GM23248 (cell line): Measurements from ENCODE around the gene RPH3AL. TPM values are rescaled to one million over a fixed set of nuclear protein-coding genes. Genes with fewer than 3 reads are reported as not detected.

Source experiments
- DNase-seq: peaks from one replicate; pipeline ENCODE4 v3.0.0-alpha.2; 2015
- H2AFZ ChIP-seq: fragments of 200-600 bp; sonication (generic); 2 replicates; pipeline ENCODE4 v1.6.1; 2016; ENCODE audit warnings: antibody characterized with exemption
- H3F3A ChIP-seq: fragments of 200-600 bp; sonication (generic); 2 replicates; pipeline ENCODE4 v1.6.1; 2016; ENCODE audit warnings: mild to moderate bottlenecking, antibody characterized with exemption, mixed run types; ENCODE audit not compliant: insufficient read depth
- H3K27ac ChIP-seq: fragments of 200-600 bp; sonication (generic); 2 replicates; pipeline ENCODE4 v1.5.1; 2016; ENCODE audit warnings: mild to moderate bottlenecking
- H3K27me3 ChIP-seq: fragments of 200-600 bp; sonication (generic); replicated peaks from 2 replicates; pipeline ENCODE4 v1.6.1; 2016; ENCODE audit warnings: mild to moderate bottlenecking; ENCODE audit not compliant: insufficient read depth
- H3K36me3 ChIP-seq: fragments of 200-600 bp; sonication (generic); 2 replicates; pipeline ENCODE4 v1.6.1; 2016; ENCODE audit warnings: low read depth, mild to moderate bottlenecking
- H3K4me1 ChIP-seq: fragments of 200-600 bp; sonication (generic); 2 replicates; pipeline ENCODE4 v1.6.1; 2016; ENCODE audit warnings: mild to moderate bottlenecking; ENCODE audit not compliant: insufficient read depth
- H3K4me2 ChIP-seq: fragments of 200-600 bp; sonication (generic); one replicate; pipeline ENCODE4 v1.6.1; 2016; ENCODE audit warnings: mild to moderate bottlenecking; ENCODE audit not compliant: unreplicated experiment
- H3K4me3 ChIP-seq: fragments of 200-600 bp; sonication (generic); 2 replicates; pipeline ENCODE4 v1.5.1; 2016; ENCODE audit warnings: mild to moderate bottlenecking
- H3K79me2 ChIP-seq: fragments of 200-600 bp; sonication (generic); 2 replicates; pipeline ENCODE4 v1.6.1; 2016; ENCODE audit warnings: mild to moderate bottlenecking; ENCODE audit not compliant: insufficient read depth
- H3K9ac ChIP-seq: fragments of 200-600 bp; sonication (generic); 2 replicates; pipeline ENCODE4 v1.6.1; 2016; ENCODE audit warnings: mild to moderate bottlenecking
- H3K9me2 ChIP-seq: fragments of 200-600 bp; sonication (generic); 2 replicates; pipeline ENCODE4 v1.6.1; 2016; ENCODE audit warnings: mixed run types, mild to moderate bottlenecking, moderate library complexity; ENCODE audit not compliant: insufficient read depth
- H3K9me3 ChIP-seq: fragments of 200-600 bp; sonication (generic); one replicate; pipeline ENCODE4 v1.6.1; 2017; ENCODE audit warnings: low read depth
- H4K20me1 ChIP-seq: fragments of 200-600 bp; sonication (generic); 2 replicates; pipeline ENCODE4 v1.6.0; 2016; ENCODE audit not compliant: insufficient read depth
- EZH2 ChIP-seq: fragments of 200-600 bp; sonication (generic); IDR thresholded peaks from 2 replicates; pipeline ENCODE4 v1.6.1; 2018; ENCODE audit warnings: antibody characterized with exemption, mild to moderate bottlenecking; ENCODE audit not compliant: insufficient read depth, poor library complexity, severe bottlenecking
- EZH2phosphoT487 ChIP-seq: fragments of 200-600 bp; sonication (generic); IDR thresholded peaks from 2 replicates; pipeline ENCODE4 v1.6.1; 2018; ENCODE audit warnings: antibody characterized with exemption, moderate library complexity, mild to moderate bottlenecking, low read depth; ENCODE audit not compliant: insufficient read depth
- WGBS, 2 experiments: methylation state at CpG; one replicate each; pipeline ENCODE4 v1.1.6; 2015 to 2017; ENCODE audit warnings: low lambda C conversion rate in 2 of 2, low coverage in 1 of 2; ENCODE audit errors: missing lambda C conversion rate in 2 of 2; 5-methylcytosine and 5-hydroxymethylcytosine counted together
- in situ Hi-C: fragments of 300-500 bp; cut with MboI; formaldehyde crosslinking; loops from 2 replicates; pipeline ENCODE4 v1.15.0; 2020
- polyA plus RNA-seq: library from polyadenylated mRNA; unstranded; fragments of >200 nt; fragmentation: Nextera tagmentation; extraction: Ambion mirVana; gene quantifications from 2 replicates; pipeline ENCODE4 v1.2.1, GENCODE V29; 2016
- total RNA-seq: library from RNA; depleted of rRNA; stranded (reverse); fragments of >200 nt; shearing (Covaris generic); gene quantifications from 2 replicates; pipeline ENCODE4 v1.2.3, GENCODE V29; 2014

Gene RPH3AL
- total and polyA plus RNA-seq, 2 experiments from 2014 or later, result 2.7 to 5.2 TPM

DNA sequence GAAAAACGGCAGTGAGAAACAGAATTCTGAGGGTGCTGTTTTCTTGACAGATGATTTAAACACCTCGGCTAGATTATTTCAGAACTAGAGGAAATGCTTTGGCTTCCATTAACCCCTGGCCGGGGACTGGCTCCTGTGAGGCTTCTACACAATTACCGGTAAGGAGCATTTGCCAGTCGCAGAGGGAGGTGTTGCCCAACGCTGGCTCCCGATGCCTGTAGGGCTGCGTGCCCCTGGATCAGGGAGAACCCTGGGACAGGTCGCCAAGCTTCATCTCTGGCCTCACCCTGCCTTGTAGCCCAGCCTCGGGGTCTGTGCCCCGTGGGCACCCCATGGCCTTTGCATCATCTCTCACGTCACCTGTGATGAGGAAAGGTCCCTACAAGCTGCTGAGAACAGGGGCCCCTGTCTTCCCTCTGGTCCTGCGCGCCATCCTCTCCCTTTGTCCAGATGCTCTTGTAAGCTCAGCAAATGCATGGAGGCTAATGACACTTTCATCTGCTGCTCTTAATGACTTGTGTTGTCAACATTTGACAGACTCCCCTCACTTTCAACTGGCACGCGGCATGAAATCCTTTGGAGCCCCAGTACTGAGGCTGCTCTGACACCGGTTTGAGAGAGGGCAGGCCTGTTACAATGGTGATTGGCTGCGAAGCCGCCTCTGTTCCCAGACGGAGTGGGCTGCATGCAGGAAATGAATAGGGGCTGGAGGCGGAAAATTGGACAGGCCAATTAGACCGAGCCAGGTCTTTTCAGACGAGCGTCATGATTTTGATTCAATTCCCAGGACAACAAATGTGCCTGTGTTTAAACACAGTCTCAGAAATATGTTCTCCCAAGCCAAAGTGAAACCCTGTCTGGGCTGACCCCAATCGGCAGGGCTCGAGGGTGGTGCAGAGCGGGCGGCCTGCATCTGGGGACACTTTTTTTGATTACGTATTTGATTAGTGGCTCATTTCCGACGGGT is 85.6 kb downstream of the RPH3AL start:
- no peaks in the 10 kb centered on the region; the same call in 1 of the 2 replicates for H3F3A ChIP-seq
- H3K9me2 ChIP-seq, result no peaks in the 10 kb centered on the region
- no peaks in the 10 kb centered on the region for H3K36me3 ChIP-seq
- no peaks in the 10 kb centered on the region for H3K9me3 ChIP-seq
- no peaks in the 10 kb centered on the region for H4K20me1 ChIP-seq
- H3K9ac ChIP-seq, result 0 out of 2 replicates have a peak overlapping the region, but pooled peaks have one; percentile 21
- peak overlapping the region; percentile 72 for H2AFZ ChIP-seq
- 35% methylated on average over 31 of the region's 31 CpGs for WGBS, 2 experiments
- no peak for TF ChIP-seq EZH2phosphoT487
- no peak for TF ChIP-seq EZH2
- no peak overlapping the region for H3K27ac ChIP-seq
- in situ Hi-C loops, result no loop called here
- peak; percentile 35 for DNase-seq
- peak overlapping the region; percentile 31; the same call in 1 of the 2 replicates for H3K4me3 ChIP-seq
- H3K79me2 ChIP-seq, result no peaks in the 10 kb centered on the region
- no peaks in the 10 kb centered on the region for H3K27me3 ChIP-seq
- peaks cover 5% of the 10 kb centered on the region; the same call in 1 of the 2 replicates for H3K4me1 ChIP-seq
- peak overlapping the region; percentile 36 for H3K4me2 ChIP-seq

DNA sequence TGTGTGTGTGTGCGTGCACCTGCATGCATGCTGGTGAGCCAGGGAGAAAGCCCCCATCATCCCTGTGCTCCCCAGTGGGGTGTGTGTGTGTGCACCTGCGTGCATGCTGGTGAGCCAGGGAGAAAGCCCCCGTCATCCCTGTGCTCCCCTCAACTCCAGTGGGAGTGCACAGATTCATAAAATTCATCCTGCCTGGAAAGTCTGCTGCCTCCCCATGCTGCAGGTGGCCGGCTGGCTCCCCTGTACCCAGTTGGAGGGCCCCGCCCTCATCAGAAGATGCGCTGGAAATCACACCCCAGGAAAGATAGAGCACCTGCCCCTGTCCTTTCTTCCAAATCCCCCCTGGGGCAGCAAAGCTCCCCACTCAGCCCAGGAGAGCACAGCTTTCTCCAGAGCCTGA is 86.4 kb downstream of the RPH3AL start:
- no peaks in the 10 kb centered on the region for H3K27me3 ChIP-seq
- H4K20me1 ChIP-seq, result no peaks in the 10 kb centered on the region
- no peaks in the 10 kb centered on the region for H3K36me3 ChIP-seq
- H3K9me3 ChIP-seq, result no peaks in the 10 kb centered on the region
- H3K9me2 ChIP-seq, result no peaks in the 10 kb centered on the region
- H3K79me2 ChIP-seq, result no peaks in the 10 kb centered on the region
- H3K9ac ChIP-seq, result no peak overlapping the region
- no peak overlapping the region for H3K4me2 ChIP-seq
- H3K4me3 ChIP-seq, result no peak overlapping the region
- H3K27ac ChIP-seq, result no peak overlapping the region
- no peaks in the 10 kb centered on the region; the same call in 1 of the 2 replicates for H3F3A ChIP-seq
- in situ Hi-C loops, result no loop called here
- WGBS, 2 experiments, result 69 to 77% methylated on average over 4 to 6 of the region's 6 CpGs
- TF ChIP-seq EZH2phosphoT487 (no peak), EZH2 (no peak)
- H2AFZ ChIP-seq, result no peak overlapping the region
- H3K4me1 ChIP-seq, result peaks cover 5% of the 10 kb centered on the region; the same call in 1 of the 2 replicates
- no peak for DNase-seq

DNA sequence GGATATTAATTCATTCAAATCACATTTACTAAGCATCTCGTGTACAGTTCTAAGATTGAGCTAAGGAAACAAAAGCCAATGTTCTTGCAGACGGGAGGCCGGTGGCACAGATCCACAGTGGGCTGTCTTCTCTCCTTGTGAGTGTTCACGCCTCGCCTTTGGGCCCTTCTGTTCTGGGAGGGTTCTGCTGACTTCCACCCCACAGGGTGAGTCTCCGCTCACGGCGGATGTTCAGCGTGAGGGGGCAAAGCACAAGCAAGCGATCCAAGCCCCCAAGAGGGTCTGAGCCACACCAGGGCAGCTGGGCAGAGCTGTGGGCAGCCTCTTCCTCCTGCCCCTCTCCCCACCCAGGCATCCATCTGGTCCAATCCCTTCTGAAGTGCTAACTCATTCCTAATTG is 86.9 kb downstream of the RPH3AL start:
- Histone ChIP-seq H3K36me3 (no peaks in the 10 kb centered on the region), H3K27ac (no peak overlapping the region), H3K4me2 (no peak overlapping the region), H3K4me3 (no peak overlapping the region), H3K27me3 (no peaks in the 10 kb centered on the region), H4K20me1 (no peaks in the 10 kb centered on the region), H3K4me1 (peaks cover 5% of the 10 kb centered on the region; the same call in 1 of the 2 replicates), H3K79me2 (no peaks in the 10 kb centered on the region), H3K9me2 (no peaks in the 10 kb centered on the region), H2AFZ (no peak overlapping the region), H3K9me3 (no peaks in the 10 kb centered on the region), H3K9ac (no peak overlapping the region), H3F3A (no peaks in the 10 kb centered on the region; the same call in 1 of the 2 replicates)
- no peak for TF ChIP-seq EZH2phosphoT487
- TF ChIP-seq EZH2, result no peak
- WGBS, 2 experiments, result 23 to 30% methylated on average over 10 of the region's 10 CpGs
- no peak for DNase-seq
- in situ Hi-C loops, result no loop called here

DNA sequence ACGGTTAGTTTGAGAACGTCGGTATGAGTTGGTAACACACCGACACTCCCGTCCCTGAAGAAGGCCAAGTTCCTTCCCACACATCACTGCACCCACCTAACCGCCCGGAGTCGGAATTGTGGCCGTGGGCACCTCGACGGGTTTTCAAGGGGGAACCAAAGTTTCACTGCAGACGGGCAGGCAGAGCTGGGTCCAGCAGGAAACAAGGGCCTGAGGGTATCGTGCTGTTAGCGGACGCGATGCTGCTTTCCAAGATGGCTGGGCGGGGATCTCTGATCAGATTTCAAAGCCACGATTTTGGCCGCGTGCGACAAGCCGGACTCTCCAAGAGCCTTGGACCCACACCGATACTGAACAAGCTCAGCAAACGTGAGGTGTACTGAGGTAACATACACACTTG is 88.8 kb downstream of the RPH3AL start:
- Histone ChIP-seq H3K79me2 (no peaks in the 10 kb centered on the region), H4K20me1 (no peaks in the 10 kb centered on the region), H3K4me3 (no peak overlapping the region), H3K9ac (no peak overlapping the region), H3K9me3 (no peaks in the 10 kb centered on the region), H3F3A (no peaks in the 10 kb centered on the region; the same call in 1 of the 2 replicates), H3K36me3 (no peaks in the 10 kb centered on the region), H3K9me2 (no peaks in the 10 kb centered on the region), H3K4me1 (peaks cover 5% of the 10 kb centered on the region; the same call in 1 of the 2 replicates), H3K4me2 (no peak overlapping the region), H2AFZ (no peak overlapping the region), H3K27me3 (no peaks in the 10 kb centered on the region), H3K27ac (no peak overlapping the region)
- in situ Hi-C loops, result no loop called here
- TF ChIP-seq EZH2 (no peak), EZH2phosphoT487 (no peak)
- WGBS, 2 experiments, result 87 to 91% methylated on average over 21 to 24 of the region's 24 CpGs
- no peak for DNase-seq
